GM19328 (cell line): Measurements from ENCODE around the gene TNFAIP1.
"Not testable (repeated sequence)": the region's sequence is repeated elsewhere in the genome, so short reads cannot be mapped to it uniquely, and the experiment has no call there.

Experiments used
- ATAC-seq: cut with Tn5 transposase; IDR thresholded peaks from one replicate; pipeline ENCODE4 v1.9.1; 2021; ENCODE audit warnings: mild to moderate bottlenecking, moderate library complexity; ENCODE audit not compliant: unreplicated experiment

Gene TNFAIP1

GRCh38 chr17:28335201-28335958 is at the start of gene TNFAIP1, which contains the start of gene IFT20:
Gene TNFAIP1 (plus strand): TSS chr17:28335761. CDS start chr17:28339522, 3,761 bp downstream.
Gene IFT20 (minus strand): TSS chr17:28335472. CDS start chr17:28331985, 3,487 bp downstream.
- ATAC-seq, result peak; percentile 95

GRCh38 chr17:28285965-28286364 is 49.6 kb upstream of the TNFAIP1 start:
- ATAC-seq, result no peak

GRCh38 chr17:28290703-28291102 is 44.9 kb upstream of the TNFAIP1 start:
- no peak for ATAC-seq

- ATAC-seq, result no peak
Measured at GRCh38 chr17:28291780-28292330, 43.7 kb upstream of the TNFAIP1 start.

GRCh38 chr17:28292878-28293277 is 42.7 kb upstream of the TNFAIP1 start:
- ATAC-seq, result not testable (repeated sequence)

- no peak for ATAC-seq
Measured at GRCh38 chr17:28293994-28294393, 41.6 kb upstream of the TNFAIP1 start.

- no peak for ATAC-seq
Measured at GRCh38 chr17:28295677-28296578, 39.6 kb upstream of the TNFAIP1 start.

GRCh38 chr17:28298449-28298848 is 37.1 kb upstream of the TNFAIP1 start:
- no peak for ATAC-seq

- ATAC-seq, result no peak
Measured at GRCh38 chr17:28306954-28307401, 28.6 kb upstream of the TNFAIP1 start.

- ATAC-seq, result no peak
Measured at GRCh38 chr17:28313841-28314240, 21.7 kb upstream of the TNFAIP1 start.

- no peak for ATAC-seq
Measured at GRCh38 chr17:28315846-28316705, 19.5 kb upstream of the TNFAIP1 start.

- ATAC-seq, result no peak
Measured at GRCh38 chr17:28317099-28317965, 18.2 kb upstream of the TNFAIP1 start.

- no peak for ATAC-seq
Measured at GRCh38 chr17:28317966-28318758, 17.4 kb upstream of the TNFAIP1 start.

- peak; percentile 98 for ATAC-seq
Measured at GRCh38 chr17:28318759-28319597, 16.6 kb upstream of the TNFAIP1 start, which contains the start of gene TMEM97. Gene TMEM97 (plus strand): TSS chr17:28319200. CDS start chr17:28319240, 40 bp downstream.

- ATAC-seq, result no peak
Measured at GRCh38 chr17:28319598-28319935, 16.0 kb upstream of the TNFAIP1 start.

GRCh38 chr17:28320215-28321061 is 15.1 kb upstream of the TNFAIP1 start:
- ATAC-seq, result no peak

GRCh38 chr17:28324267-28324745 is 11.3 kb upstream of the TNFAIP1 start:
- ATAC-seq, result no peak
